Endothelial cell of hepatic sinusoid (primary cell): ENCODE measurements around the gene YES1.
"Not testable (repeated sequence)": the region's sequence is repeated elsewhere in the genome, so short reads cannot be mapped to it uniquely, and the experiment has no call there.

ENCODE experiments used
- in situ Hi-C: cut with HindIII; loops from 2 replicates; pipeline ENCODE4 v1.10.0; 2017; ENCODE audit warnings: low sequenced_read_pairs

The YES1 gene

DNA sequence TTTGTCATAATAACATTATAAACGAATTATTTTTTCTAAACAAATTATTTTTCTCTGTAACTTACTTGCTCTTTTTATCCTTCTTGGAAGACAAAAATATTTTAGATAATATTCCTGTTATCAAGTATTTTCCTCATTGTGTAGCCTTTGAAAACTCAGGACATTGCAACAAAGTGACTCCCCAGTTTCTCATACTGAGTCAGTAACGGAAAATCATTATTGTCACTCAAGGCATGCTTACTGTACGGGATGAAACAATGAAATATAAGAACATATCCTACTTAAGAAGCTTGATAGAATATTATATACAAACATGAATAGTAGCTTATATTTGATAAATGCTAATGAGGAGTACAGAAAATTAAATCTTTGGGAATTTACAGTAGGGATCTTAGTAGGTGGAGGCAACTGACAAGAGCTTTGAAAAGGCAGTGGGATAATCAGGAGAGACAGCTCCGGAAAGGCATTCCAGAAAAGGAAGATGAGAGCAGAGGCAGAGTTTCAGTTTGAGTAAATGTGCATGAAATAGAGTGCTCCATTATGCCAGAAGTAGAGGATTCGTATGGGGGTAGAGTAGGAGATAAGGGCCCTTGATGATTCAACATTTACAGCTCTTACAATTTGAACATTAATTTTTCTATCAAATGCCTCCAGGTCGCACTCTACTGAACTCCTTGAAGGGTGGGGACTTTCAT is 14.0 kb upstream of the YES1 start:
- in situ Hi-C loops = no loop called here

DNA sequence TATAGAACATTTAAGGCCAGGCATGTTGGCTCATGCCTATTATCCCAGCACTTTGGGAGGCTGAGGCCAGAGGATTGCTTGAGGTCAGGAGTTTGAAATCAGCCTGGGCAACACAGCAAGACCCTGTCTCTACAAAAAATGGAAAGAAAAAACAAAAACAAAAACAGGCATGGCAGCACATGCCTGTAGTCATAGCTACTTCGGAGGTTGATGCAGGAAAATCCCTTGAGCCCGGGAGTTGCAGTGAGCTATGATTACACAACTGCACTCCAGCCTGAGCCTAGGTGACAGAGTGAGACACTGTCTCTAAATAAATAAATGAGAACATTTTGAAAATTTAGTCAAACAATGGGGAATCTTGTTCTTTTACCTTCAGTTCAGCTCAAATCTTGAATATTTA is 12.1 kb upstream of the YES1 start:
- in situ Hi-C loops = loop anchor here (5.0 kb wide), 1 partner anchor 42 kb away; no protein-coding TSS in a partner anchor

DNA sequence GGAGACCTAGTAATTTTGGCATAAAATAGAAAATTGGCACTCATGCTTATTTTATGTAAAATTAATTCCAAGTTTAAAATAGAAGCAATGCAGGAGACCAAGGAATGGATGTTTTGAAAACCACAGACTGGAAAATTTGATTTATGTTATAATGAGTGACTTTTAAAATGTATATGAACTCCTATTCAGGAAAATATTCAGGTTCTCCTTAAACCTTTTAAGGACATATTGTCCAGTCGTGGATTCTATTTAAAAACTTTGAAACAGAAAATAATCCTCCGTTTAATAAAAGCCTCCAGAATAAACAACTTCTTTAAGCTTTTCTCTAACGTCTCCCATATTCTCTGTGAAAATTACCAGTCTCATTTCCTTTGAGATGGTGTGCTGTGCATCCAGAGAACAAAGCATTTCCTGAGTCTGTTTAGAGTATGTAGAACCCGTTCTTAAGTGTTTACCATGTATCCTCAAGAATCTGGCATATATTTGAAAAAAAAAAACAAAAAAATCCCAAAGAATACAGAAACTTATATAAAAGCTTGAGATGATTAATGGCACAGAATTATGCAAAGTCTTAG is 8.6 kb upstream of the YES1 start:
- in situ Hi-C loops = loop anchor here (5.0 kb wide), 1 partner anchor 38 kb away; no protein-coding TSS in a partner anchor

DNA sequence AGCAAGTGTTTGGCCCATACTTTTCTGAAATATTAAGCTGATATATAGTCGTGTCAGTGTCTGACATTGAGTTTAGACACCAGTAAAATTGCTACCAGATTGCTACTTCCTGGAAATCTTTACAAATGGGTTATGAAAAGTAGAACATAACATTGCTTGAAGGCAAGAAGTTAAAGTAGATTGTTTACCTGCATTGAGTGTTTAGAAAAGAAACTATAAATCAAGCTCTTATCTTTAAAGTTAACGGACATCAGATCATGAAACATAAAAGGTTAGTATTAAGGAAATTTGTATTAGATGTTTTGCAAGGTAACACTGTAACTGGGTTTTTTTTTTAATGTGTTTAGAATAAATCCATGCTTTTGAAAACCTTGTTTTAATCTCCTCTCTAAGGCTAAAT is 4.8 kb upstream of the YES1 start:
- in situ Hi-C loops = no loop called here

DNA sequence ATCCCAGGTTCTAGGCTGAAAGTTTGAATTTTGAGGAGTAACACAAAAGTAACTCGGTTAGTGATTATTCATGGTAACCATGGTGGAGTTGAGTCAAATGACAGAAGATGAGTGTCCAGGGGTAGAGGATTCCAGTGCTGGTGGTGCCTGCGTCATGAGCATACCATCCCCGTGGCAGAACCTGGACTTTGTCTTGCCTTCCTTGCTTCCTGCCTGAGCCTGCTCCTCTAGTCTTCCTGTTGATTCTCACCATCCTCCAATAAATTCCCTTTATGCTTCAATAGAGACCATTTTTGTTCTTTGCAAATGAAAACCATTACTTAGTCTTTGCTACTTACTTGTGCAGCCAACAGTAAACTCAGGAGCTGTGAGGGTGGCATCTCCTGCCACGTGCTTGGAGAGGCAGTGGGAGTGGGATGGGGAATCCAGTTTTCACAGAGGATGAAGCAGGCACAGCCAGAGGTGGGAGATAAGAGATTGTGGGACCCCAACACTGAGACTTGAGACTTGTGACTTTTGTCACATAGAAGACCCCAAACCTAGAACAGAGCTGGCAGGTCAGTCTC is 4.1 kb upstream of the YES1 start:
- in situ Hi-C loops = no loop called here

DNA sequence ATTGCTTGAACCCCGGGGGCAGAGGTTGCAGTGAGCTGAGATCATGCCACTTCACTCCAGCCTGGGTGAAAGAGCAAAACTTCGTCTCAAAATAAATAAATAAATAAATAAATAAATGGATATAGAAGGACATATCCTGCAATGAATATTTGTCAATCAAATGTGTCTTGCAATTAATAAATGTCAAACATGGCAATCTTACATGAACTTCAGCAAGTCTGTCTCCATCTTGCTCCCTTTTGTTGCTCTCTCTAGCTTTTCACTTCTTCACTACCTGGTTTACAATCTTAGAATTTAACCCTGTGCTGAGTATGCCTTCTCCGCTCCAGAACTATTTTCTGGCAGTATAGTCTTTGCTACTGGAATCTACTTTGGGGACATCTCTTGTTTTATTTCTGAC is 3.3 kb upstream of the YES1 start:
- in situ Hi-C loops = no loop called here

DNA sequence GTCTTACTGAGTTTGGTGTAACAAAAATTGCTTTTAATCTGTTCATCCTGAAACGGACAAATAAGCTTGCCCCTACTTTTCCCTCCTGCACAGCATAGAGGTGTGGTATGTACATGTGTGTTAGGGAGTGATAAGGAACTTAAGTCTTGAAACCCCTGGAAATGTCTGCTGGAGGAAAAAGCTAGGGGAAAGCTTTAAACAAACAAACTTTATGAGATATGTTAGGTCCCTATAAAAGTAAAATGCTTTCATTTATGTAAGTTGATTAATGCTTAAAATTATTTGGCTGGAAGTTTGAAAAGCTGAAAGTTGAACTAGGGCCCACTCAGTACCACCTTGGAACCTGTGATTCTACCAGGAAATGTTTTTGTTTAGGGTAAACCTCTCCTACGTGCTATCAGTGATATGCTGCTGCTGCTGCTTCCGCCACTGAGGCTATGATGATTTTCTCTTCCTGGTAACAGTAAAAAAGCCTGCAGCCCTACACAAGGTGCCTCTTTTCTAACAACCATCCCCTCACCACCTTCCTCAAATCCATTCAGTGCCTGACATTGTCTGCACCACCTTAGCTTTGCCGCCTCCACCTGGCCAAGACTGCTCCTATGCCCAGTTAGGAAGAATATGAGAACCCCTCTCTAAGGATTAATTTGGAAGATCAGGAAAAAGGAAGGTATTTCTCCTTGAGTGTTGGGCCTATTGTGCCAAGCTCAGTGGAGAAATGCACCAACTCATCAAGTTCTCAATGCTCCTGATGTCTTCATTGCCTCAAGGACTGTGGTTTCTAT is 2.5 kb upstream of the YES1 start:
- in situ Hi-C loops = no loop called here

DNA sequence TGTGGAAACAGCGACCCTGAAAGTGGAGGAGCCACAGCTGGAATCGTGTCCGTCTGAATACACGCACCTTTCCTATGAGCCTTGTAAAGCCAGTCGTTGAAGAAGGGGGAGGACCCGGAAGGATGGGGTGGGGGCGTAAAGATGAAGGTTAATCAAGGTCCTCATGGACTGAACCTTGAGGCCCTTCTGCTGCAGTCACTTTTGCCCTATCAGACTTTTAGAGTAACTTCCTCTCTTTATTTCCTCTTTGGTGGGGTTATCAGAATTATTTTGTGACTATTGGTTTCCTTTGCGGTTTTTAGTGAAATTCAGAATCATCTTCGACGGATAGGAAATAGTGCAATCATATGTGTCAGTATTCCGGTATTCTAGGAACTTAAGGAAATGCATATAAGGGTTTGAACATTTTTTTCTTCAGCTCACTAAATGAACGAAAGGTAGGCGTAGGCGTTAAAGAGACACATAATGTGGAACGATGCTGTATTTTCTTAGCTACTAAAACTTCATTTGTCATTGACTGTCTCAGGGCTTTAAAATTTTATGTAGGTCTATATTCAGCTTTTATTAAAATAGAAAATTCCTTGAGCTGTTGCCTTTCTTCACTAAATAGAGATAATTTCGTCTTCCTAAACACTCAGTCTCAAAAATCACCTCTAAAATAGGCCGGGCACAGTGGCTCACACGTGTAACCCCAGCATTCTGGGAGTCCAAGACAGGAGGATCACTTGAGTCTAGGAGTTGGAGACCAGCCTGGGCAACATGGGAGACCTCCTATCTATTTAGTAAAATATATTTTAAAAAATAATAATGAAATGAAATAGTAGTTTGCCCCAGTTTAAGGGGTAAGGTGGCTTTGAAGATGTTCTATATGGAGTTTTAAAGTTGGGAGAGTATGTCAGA is 1.4 kb upstream of the YES1 start:
- in situ Hi-C loops = no loop called here

DNA sequence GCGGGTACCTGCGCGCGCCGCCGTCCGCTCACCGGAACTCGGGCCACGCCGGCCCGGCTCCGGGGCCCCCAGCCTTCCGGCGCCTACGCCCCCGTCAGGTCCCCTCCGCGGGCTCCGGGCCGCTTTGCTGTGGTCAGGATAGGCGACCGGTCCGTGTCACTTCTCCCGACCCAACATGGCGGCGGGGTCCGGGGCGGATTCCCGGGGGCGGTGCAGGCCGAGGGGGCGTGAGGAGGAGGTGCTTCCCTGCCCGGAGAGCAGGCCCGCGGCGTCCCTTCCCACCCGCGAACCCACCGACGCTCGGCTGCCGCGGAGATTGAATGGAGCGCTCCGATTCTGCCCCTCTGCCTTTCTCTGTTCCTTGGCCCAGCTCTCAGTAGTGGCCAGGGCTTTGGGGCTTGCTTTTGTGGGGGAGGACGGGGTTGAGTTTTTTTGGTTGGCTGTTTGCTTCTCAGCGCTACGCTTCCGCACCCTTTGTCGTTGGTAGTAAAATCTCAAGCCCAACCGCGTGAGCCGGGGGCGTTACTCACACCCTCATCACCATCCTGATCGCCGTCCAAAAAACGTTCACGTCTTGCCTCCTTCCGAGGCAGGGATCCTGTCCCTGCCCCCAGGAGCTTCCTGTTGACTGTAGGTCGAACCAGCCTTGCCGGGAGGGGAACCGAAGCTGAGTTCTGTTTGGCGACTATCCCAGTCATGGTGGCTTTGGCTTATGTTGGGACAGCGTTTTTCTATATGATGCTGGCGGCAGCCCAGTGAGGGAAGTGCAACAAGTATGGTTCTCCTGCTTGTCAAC is 532 bp upstream of the YES1 start:
- in situ Hi-C loops = no loop called here

DNA sequence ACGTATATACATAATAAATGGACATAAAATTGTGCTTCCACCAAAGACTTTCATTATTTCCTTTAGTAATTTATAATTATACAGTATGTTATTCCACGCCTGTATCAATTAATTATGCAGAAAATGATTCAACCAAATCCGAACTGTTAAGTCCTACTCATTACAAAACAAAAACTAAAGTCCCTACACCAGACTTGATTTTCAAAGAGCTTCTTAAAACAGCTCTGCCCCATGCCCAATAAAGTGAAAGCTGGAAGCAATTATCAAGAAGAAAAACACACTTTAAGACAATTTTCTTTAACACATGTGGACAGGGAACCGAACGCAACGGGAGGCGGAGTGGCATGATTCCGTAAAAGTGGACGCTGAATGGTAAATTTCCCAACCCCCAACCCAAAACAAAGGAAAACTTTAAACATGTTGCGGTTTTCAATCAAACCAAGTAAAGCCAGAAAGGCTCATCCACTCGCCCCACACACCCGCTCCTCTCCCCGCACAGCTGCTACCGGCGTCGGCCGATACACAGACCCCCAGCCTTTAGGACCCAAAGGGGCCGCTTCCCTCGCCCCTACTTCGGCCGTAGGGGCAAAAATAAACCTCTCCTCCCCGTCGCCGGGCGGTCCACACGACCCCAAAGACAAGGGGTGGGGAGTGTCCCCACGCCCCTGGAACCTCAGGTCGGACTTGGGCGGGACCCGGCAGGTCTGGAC is 705 bp downstream of the YES1 start:
- in situ Hi-C loops = no loop called here

DNA sequence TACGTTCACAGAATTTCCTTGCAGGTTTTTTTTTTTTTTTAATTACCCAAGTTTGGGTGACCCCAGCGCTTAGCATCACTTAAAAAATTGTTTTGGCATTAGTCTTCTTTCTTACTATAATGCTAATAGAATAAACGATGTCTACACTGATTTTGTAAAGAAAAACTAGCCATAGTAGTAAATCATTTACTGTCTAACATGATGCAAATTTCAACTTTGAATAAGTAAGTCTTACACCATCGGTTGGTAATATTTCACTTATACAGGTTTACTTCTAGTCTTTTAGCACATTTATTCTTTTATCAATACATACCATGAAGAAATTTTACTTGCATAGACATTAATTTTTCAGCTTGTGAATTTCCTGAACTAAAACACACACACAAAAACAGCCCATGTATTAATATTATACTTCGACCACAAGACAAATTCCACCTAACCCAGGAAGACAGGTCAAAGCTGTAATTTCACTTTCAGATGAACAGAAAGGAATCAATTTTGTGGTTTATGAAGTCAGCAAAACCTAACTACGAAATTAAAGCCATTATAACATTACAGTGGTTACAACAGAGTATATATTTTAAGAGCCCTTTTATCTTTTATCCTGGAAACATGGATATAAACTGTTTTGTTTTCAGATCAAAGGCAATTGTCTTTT is 1.9 kb downstream of the YES1 start:
- in situ Hi-C loops = no loop called here

DNA sequence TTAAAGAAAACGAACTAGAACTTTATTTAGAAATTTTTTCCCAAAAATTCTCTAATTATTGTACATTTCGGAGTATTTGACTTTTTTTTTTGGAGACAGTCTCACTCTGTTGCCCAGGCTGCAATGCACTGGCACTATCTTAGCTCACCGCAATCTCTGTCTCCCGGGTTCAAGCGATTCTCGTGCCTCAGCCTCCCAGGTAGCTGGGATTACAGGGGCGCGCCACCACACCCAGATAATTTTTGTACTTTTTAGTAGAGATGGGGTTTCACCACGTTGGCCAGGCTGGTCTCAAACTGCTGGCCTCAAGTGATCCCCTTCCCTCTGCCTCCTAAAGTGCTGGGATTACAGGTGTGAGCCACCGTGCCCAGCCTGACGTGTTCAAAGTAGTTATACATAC is 2.8 kb downstream of the YES1 start:
- in situ Hi-C loops = not testable (repeated sequence)

DNA sequence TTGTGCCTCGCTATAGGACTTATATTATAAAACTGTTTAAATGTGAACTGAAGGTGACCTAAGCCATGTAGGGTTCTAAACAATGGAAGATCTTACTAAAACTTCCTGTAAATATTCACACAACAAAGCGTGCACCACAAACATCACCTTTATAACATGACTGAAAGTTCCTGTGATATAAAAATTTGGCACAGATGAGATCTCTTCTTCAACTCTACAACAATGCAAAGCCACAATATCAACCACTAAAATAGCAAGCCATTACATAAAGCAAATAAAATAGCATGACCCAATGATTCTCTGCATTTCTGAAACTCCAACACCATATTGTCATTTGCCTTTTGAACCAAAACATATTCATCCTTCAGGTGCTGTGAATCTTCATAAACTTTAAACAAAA is 3.5 kb downstream of the YES1 start:
- in situ Hi-C loops = no loop called here

DNA sequence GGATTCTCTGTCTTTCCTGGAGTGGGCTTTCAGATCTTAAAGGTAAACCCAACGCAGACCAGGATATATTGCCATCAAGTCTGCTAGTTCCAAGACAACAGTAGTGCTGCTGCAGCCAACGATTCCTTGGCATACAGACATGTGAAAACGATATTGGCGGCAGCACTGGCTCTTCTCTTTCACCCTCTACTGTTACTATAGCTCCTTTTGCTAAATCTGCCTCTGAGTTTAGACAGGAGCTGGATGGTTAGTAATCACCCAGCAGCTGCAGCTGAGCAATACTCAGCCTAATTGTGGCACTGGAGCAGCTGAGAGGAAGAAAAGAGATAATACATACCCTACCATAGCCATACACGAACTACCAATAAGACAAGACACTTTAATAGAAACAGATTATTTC is 4.0 kb downstream of the YES1 start:
- in situ Hi-C loops = no loop called here

DNA sequence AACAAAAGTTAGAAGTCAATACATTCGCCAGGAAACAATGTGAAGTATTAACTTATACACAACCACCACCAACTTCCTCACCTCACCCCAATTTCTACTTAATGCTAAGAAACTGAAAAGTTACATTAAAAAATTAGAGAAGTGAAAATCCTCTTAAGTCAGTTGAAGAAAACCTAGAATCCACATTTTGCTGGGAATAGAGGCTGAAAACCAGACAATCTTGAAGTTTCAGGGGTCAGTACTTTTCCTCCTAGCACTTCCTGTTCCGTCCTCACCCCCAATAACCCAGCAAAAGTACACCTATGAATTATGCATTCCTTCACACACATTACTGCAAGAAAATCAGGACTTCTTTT is 6.3 kb downstream of the YES1 start:
- in situ Hi-C loops = no loop called here

DNA sequence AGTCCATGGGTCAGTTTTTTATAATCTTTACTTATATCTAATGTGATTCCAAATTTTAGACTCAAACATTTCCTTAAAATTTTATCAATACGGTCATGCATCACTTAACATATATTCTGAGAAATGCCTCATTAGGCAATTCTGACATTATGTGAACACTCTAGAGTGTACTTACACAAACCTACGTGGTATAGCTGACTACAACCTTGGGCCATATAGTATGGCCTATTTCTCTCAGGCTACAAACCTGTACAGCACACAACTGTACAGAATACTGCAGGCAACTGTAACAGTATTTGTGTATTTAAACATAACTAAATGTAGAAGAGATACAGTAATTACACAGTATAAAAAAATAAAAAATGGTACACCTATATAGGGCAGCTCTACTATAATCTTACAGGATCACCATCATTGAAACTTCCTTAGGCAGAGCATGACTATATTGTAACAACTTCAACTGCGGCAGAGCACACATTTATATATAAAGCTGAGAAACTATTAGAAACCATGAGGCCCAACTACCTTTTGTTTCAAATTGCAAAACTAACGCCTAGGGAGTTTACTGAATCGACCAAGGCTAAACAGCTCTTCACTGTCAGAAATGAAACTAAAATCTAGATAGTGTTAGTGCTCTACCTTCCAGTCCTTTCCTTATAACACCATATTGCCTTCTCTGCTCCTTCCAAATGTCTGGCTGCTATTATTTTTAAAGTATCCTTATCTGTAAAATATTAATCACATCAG is 6.9 kb downstream of the YES1 start:
- in situ Hi-C loops = no loop called here

DNA sequence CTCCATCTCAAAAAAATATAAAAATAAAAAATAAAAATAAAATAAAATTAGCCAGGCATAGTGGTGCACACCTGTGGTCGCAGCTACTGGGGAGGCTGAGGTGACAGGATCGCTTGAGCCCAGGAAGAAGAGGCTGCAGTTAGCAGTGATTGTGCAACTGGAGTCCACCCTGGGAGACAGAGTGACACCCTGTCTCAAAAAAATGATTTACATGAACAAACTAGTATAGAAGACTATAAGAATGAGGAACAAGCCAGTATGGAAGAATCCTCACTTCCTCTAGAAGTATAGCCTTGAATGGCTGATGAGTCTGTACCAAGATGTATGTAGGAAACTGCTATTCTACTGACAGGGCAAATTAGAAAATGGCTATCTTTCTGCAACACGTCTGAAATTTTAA is 10.9 kb downstream of the YES1 start:
- in situ Hi-C loops = no loop called here

DNA sequence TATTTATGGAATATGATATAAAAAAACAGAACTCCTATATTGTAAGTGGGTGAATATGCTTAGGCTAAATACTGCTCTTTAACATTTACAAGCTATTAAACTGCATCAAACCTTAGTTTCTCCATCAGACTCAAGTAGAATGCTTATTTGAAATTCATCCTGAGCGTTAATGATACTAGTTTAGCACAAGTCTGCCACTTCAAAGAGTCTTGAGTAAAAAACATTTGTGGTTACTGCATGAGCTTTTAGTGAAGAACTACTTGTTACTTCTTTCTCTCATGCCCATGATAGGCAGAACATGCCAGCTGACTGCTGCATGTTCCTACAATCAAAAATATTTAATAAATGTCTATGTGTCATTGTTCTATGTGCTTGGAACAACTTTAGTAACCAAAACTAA is 12.1 kb downstream of the YES1 start:
- in situ Hi-C loops = no loop called here
